HG02884 (cell line): ENCODE results near the gene MXD3.

Experiments used
- ATAC-seq: cut with Tn5 transposase; IDR thresholded peaks from one replicate; pipeline ENCODE4 v1.9.1; 2021; ENCODE audit warnings: mild to moderate bottlenecking, moderate library complexity; ENCODE audit not compliant: unreplicated experiment

Gene MXD3

DNA sequence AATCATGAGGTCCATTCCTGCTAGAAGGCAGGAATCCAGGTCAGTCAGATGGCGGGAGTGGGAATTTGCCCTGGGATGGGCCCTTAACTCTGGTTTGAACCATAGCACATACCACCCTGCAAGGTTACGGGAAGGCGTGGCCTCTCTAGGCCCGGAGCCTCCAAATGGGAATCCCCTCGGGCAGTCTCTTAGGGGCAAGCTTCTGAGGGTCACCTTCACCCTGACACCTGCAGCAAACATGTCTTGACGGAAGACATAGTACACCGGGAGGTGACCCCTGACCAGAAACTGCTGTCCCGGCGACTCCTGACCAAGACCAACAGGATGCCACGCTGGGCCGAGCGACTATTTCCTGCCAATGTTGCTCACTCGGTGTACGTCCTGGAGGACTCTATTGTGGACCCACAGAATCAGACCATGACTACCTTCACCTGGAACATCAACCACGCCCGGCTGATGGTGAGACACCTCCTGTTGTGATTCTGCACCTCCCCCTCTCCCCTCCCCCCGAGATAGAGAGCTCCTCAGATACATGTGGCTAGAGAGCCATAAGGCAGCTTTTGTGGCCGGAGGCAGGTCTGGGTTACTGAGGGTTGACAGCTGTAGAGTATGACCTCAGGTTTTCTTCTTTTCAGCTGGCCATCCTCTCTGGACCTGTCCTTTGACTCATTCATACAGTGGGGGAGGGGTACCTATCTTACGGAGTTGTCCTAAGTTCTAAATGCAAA lies 7.1 kb downstream of the MXD3 start:
- ATAC-seq, result no peak

DNA sequence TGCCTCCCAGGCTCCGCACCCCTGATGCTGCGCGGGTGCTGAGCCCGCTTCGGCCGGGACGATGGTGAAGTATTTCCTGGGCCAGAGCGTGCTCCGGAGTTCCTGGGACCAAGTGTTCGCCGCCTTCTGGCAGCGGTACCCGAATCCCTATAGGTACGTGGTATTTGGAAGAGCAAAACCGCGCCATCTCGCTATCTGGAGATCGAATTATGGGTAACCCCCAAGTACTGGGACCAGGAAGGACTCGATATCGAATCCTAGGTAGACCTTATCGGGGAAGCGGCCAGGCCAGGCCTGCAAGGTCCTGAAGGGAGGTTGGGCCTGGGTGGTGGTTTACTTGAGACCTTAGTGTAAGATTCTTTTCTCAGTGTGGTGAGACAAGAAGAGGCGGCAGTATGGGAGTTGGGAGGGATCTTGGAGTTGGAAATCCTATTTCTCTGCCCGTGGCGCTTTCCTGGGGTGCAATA lies 7.7 kb downstream of the MXD3 start:
- no peak for ATAC-seq

DNA sequence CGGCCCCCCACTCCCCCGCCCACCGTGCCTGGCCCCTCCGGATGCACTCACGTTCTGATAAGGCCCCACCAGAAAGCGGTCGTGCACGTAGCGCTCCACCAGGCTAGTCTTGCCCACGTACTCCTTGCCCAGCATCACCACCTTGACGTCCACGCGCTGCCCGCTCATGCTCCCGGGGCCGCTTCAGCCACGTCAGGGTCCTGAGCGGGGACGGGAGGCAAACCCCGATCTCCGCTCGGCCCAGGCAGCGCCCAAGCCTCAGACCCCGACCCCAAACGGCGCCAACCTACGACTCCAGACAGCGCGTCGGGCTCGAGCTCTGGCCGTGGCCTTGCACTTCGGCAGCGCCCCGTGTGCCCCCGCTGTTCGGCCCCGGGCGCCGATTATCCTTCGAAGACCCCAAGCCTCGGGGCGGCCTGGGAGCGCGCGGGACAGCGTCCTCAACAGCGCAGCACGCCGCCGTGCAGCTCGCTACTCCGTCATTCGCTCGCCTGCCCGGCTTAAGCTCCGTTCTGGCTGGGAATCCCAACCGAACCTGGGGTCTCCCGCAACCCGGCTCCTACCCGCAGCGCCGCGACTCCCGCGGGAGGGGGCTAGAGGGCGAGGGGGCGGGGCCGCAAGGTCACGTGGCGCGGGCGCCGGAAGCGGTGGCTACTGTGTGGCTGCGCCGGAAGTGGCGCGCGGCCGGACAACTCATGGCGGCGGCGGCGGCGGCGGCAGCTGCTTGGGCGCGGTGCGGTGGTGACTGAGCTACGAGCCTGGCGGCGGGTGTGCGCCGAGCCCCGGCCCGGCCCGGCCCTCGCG lies 8.4 kb downstream of the MXD3 start, which contains the start of the genes PRELID1 and RAB24:
TSS of gene PRELID1 (plus strand) at position 679 of the 804 bp plus-strand sequence. CDS start 187 bp downstream, outside the sequence.
TSS of gene RAB24 (minus strand) at position 599 of the 804 bp plus-strand sequence. CDS start at position 168, 431 bp downstream.
- peak; percentile 55 for ATAC-seq

DNA sequence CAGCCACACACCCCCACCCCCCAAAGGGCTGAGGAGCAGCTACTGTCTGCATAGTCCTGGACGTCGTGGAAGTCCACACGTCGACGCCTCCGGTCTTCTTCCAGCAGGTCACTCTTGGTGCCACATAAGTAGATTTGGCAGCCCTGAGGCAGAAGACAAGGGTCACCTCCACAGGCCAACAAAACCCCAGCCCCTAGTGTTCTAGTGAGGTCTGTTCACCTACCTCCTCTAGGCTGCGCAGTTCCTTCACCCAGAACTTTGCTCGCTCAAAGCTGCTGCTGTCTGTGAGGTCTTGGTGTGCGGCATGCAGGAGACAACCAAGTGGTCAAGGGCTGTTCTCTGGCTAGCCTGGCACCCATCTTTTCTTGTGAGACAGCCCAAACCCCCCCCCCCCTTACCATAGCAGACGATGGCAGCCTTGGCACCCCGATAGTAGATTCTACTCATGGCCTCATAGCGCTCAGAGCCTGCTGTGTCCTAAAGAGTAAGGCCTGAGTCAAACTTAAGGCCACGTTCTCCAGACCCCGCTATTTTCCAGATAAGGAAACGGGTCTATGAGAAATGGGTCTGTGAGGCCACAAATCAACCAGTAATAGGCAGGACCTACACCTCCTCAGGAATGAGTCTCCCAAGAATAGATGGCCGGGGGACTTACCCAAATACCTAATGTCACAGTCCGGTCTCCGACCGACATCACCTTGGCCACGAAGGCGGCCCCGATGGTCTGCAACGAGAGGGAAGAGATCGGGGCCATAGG lies 9.2 kb downstream of the MXD3 start:
- no peak for ATAC-seq

DNA sequence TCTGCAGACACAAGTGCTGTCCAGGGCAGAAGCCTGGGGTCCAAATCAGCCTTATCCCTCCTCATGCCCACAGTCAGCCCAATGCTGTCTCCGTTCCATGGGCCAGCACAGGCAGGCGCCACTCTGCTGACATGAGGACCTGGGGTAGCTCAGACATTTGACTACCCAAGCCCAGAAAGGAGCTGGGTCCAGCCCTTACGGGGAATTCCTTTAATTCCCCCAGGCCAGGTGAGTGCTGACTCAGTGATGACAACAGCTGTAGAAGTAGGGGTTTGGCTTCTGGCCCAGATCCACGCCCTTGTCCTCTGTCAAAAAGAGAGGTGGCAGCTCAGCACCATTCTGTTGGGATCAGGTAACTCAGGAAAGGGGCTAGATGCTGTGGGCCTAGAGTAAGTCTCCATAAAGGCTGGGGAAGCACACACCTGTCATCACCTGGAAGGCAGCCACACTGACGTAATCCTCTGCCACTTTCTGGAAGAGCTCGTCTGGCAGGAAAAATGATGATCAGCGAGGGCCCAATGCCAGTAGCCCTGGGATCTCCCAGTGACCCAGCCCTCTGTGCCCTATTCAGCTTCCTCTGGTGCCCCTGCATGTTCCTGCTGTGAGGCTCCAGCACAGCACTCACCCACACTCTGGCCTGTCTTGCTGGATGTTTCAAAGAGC lies 10.1 kb downstream of the MXD3 start:
- no peak for ATAC-seq

DNA sequence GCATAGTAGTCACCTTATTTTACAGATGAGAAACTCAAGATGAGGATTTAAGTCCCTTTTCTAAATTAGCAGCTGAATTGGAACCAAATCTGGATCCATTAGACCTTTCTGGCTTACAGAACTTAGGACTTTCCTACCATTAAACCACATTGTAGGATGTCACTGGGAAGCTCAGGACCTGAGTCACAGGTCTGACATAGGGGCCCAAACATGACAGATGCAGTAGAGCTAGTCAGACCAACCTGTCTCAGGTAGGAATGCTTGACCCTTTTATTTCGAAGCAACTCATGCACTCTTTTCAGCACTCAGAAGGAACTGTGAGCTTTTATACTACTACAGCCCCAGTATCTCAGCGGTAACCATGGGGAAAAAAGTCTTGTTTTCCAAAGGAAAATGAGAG lies 10.7 kb downstream of the MXD3 start:
- no peak for ATAC-seq

DNA sequence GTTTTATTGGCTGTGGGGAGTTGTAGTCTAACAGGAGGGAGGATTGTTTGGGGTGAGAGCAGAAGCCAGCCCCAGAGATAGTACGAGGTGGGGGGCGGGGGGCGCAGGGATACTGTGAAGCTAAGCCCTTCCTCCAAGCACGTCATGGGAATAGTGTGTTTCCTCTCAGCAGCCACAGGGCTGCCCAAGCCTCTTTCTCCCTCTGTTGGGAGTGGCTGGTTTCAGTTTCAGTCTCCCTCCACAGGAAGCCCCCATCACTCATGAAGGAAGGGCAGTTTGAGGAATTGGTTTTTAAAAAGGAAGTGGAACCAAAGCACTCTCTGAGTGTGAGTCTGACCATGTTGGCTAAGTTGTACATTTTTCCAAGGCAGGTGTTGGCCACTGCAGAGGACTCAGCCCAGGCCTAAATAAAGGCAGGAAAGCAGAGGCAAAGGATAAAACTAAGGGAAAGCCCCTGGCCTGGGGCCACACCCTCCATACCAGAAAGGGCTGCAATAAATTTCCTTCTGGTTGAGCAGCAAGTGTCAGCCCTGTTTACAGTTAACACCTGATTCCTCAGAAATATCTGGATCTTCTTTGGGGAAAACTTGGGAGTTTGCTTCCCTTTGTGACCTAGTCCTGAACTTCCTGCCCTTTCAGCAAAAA lies 11.3 kb downstream of the MXD3 start:
- peak; percentile 43 for ATAC-seq

DNA sequence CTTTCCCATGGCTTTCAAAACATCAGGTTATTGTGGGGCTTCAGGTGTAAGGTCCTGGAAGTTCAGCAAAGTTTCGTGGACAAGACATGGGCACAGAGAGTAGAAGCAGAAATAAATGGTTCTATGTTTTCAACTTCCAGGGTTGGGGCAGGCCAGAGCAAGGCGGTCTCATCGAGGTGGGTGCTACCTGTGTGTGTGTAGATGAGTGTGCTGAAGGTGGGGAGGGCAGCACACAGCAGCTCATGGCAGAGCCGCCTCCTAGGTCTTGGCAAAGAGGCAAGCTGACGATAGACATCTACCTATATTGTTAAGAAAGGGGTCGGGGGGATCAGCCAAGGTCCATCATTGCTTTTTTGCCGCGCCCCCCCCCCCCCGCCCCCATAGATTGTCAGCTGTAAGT lies 12.0 kb downstream of the MXD3 start:
- no peak for ATAC-seq

DNA sequence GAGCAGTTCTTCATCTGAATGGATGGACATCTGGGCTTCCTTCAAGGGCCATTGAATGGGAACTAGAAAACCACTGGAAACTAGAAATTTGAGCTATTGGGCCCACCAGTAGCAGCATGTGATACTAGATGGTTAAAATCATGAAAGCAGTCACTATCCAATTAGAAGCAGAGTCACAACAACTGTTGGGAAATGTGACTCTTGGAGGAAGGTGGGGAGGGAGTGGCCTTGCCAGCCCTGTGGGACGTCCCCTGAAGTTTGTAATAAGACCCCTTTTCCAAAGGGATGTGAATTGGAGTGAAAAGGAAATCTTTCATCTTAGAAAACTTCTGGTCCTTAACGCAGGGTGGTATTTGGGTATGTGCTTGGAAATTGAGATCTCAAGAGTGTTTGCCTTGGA lies 13.8 kb downstream of the MXD3 start:
- ATAC-seq, result no peak

DNA sequence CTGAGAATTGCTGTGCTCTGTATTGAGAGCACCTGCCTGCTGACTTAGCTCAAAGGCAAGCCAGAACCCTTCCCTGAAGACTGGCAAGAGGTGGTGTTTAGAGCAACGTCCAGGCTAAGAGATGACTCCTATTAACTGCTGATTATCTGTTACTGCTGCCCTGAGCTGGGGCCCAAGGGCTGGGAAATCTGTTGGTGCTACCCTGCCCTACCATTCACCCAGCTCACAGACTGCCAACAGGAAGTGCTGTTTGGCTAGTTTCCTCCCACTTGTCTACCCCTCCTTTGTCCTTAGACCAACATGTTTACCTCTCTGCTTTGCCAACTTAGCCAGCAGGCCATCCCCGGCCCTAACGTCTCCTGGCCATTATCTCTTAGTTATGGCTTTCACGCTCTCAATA lies 15.1 kb downstream of the MXD3 start:
- no peak for ATAC-seq

DNA sequence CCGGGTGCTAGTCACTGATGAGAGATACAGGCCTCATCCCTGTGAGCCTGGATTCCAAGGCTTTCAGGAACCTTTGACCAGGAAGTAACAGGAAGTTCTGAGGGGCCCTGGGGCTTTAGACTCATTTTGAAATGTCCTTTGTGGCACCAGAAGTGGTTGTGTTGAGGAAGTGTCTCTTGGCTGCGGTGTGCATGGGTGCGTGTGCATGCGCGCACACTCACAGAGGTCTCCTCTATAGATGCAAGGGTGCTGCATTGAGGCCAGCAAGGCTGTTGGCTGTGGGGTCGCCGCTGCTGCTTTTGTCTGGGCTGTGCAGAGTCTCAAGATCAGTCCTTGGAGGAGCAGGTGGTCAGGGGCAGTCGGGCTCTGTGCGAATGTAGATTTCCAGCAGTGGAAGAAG lies 15.8 kb downstream of the MXD3 start:
- no peak for ATAC-seq

DNA sequence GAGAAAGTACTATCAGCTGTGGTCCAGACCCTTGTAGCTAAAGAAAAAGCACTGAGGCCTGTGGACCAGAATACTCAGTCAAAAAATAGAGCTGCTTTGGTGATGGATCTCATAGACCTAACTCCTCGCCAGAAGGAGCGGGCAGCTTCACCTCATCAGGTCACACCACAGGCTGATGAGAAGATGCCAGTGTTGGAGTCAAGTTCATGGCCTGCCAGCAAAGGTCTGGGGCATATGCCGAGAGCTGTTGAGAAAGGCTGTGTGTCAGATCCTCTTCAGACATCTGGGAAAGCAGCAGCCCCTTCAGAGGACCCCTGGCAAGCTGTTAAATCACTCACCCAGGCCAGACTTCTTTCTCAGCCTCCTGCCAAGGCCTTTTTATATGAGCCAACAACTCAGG lies 17.1 kb downstream of the MXD3 start:
- ATAC-seq, result no peak

DNA sequence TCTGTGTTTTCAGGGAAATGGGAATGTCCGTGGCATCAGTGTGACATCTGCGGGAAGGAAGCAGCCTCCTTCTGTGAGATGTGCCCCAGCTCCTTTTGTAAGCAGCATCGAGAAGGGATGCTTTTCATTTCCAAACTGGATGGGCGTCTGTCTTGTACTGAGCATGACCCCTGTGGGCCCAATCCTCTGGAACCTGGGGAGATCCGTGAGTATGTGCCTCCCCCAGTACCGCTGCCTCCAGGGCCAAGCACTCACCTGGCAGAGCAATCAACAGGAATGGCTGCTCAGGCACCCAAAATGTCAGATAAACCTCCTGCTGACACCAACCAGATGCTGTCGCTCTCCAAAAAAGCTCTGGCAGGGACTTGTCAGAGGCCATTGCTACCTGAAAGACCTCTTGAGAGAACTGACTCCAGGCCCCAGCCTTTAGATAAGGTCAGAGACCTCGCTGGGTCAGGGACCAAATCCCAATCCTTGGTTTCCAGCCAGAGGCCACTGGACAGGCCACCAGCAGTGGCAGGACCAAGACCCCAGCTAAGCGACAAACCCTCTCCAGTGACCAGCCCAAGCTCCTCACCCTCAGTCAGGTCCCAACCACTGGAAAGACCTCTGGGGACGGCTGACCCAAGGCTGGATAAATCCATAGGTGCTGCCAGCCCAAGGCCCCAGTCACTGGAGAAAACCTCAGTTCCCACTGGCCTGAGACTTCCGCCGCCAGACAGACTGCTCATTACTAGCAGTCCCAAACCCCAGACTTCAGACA lies 17.7 kb downstream of the MXD3 start:
- ATAC-seq, result no peak

DNA sequence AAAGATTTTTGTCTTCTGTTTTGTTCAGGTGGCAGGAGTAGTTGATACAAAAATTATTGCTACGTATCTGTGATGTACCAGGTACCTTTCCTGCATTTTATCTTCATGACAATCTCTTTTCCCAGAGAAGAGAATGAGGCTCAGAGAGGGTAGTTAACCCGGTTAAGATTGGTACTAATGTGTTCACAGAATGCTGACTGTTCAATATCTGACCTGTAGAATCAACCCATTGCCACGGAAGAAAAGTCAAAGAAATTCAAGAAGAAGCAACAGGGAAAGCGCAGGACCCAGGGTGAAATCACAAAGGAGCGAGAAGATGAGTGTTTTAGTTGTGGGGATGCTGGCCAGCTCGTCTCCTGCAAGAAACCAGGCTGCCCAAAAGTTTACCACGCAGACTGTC lies 20.0 kb downstream of the MXD3 start:
- no peak for ATAC-seq

DNA sequence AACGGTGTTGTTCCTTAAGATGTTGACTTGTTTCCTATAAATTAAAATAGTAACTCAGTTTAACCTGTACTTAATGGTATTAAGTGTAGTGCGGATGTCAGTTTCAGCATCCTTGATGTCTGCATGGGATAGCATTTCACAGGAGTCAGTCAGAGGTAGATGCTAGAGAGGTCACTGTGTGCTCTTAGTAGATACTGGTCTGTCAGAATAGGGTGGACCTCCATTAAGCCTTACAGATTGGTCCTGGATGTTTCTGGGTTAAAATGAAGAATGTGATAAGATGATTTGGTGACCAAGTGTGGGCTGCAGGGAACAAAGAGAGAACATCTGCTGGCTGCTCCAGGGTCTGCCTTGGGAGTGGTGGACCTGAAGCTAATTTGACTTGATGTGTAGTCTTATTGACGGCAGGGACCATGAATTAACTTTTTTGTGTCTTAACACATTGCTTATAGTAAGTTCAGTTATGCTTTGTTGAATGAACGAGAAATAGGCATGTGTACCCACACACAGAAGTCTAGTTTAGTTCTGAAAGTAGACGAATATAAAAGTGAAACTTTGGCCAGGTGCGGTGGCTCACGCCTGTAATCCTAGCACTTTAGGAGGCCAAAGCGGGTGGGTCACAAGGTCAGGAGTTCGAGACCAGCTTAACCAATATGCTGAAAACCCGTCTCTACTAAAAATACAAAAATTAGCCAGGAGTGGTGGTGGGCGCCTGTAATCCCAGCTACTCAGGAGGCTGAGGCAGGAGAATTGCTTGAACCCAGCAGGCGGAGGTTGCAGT lies 20.7 kb downstream of the MXD3 start:
- ATAC-seq, result no peak

DNA sequence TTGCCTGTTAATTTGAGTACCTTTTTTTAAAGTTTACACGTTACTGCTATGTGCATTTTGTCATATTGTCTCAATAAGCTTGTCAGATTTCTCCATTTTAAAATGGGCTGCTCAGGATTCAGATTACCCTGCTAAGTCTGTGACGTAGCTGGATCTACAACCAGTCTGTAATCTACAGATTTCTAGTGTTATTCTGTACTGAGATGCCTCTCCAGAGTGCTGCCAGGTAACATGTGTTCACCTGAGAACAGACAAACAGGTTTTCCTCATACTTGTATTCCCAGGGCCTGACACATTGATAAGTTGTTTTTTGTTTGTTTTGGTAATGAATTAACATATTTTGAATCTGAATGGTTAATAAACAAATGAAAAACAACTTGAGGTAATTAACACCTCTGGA lies 23.5 kb downstream of the MXD3 start:
- no peak for ATAC-seq

DNA sequence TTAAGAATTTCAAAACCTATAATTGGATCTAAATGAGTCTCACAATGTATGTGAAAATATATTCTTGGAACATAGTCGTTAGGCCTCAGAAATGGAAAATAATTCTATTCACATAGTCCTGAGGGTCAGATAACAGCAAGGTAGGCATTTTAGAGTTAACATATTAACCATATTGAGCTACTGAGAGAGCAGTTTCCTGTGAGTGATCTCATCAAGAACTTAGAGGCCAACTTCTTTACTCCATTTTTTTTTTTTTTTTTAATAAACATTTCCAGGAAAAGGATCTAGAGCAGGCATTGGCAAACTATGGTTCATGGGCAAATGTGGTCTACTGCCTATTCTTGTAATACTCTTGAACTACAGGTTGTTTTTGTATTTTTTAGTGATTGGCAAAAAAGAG lies 34.8 kb downstream of the MXD3 start:
- ATAC-seq, result no peak

DNA sequence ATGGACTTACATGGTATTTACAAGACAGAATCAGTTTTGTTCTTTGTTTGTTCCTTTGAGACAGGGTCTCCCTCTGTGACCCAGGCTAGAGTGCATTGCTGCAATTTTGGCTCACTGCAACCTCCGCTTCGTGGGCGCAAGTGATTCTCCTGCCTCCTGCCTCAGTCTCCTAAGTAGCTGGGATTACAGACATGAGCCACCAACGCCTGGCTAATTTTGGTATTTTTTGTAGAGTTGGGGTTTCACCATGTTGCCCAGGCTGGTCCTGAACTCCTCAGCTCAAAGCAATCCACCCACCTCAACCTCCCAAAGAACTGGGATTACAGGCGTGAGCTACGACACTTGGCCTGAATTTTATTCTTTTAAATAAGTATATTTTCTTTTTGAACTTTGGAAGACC lies 35.8 kb downstream of the MXD3 start:
- ATAC-seq, result no peak

DNA sequence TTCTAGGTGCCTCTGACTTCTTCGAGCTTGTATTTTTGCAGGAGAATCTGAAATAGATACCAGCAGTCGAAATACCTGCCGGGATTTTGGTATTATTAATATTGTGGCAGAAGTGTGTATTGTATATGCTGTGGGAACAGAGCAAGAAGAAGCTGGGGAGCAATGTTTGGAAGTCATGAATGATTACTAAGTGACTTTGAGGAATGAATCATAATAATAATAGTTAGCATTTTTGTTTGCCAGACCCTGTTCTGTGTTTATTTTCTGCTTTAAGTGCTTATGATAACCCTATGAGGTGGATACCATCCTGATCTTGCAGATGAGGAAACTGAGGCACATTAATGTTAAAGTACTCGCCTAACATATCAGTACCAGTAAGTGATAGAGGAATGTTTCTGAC lies 40.6 kb downstream of the MXD3 start:
- no peak for ATAC-seq
